HCT116 (cell line): Measurements from ENCODE around the gene ITGA11. TPM values are rescaled to one million over a fixed set of nuclear protein-coding genes. Genes with fewer than 3 reads are reported as not detected.

Source experiments
- ATAC-seq: fragments of 200-7000 bp; cut with Tn5 transposase; 2 replicates; pipeline ENCODE4 v1.9.1; 2020; ENCODE audit warnings: mild to moderate bottlenecking, moderate library complexity
- BruUV-seq: library from RNA; stranded (reverse); fragments of 400-500 nt; replicated peaks from 2 replicates; lab custom pipeline; 2021; lab: Mats Ljungman, UMichigan
- CTCF ChIA-PET: fragments of 300-600 bp; sonication (Branson Sonifier 250); formaldehyde crosslinking; loops from one replicate; lab custom pipeline; 2021; ENCODE audit warnings: antibody characterized with exemption; lab: Charles Lee
- POLR2A ChIA-PET: fragments of 300-600, 350-600 bp; sonication (Branson Sonifier 250); formaldehyde crosslinking; loops from one replicate; lab custom pipeline; 2021; ENCODE audit warnings: antibody characterized with exemption; lab: Charles Lee
- RAD21 ChIA-PET, 2 experiments: fragments of 300-600 bp; sonication (Branson Sonifier 250); formaldehyde crosslinking; loops; one replicate each; lab custom pipeline; 2023; ENCODE audit warnings: low total read pairs in 2 of 2; ENCODE audit not compliant: uncharacterized antibody in 2 of 2, unreplicated experiment in 2 of 2, low non-redundant PET in 1 of 2; lab: Charles Lee
- DNase-seq: peaks from one replicate; pipeline ENCODE4 v3.0.0-alpha.2; 2010; ENCODE audit warnings: low read depth, low spot score
- H2AFZ ChIP-seq: fragments of 200-600 bp; shearing (Covaris generic), sonication (generic); 2 replicates; pipeline ENCODE4 v1.6.1; 2017; ENCODE audit warnings: low read depth, mixed run types, mixed read lengths, antibody characterized with exemption, low read length; ENCODE audit not compliant: poor library complexity, severe bottlenecking
- H3K27ac ChIP-seq: 2 replicates; pipeline ENCODE4 v1.5.1; 2012; ENCODE audit warnings: low read depth, low read length
- H3K27me3 ChIP-seq: fragments of 200-600 bp; sonication (generic); 2 replicates; pipeline ENCODE4 v1.6.1; 2016; ENCODE audit warnings: mixed run types, low read length, mixed read lengths; ENCODE audit not compliant: insufficient read depth
- H3K36me3 ChIP-seq, 2 experiments: fragments of 200-500 bp in 1 of 2; fragments of 200-600 bp in 1 of 2; sonication (Bioruptor generic) in 1 of 2; sonication (generic) in 1 of 2; 2 replicates each; pipeline versions ENCODE4 v1.5.1 to v1.6.1; 2014 to 2016; ENCODE audit warnings: low read length in 2 of 2, inconsistent platforms in 1 of 2, mixed read lengths in 1 of 2, mixed run types in 1 of 2; ENCODE audit not compliant: insufficient read depth in 2 of 2, control insufficient read depth in 1 of 2
- H3K4me1 ChIP-seq, 2 experiments: fragments of 200-600 bp in 1 of 2; sonication (generic) in 1 of 2; 2 replicates each; pipeline versions ENCODE4 v1.5.1 to v1.6.1; 2012 to 2017; ENCODE audit warnings: low read length in 2 of 2, inconsistent platforms in 1 of 2, mild to moderate bottlenecking in 1 of 2, mixed read lengths in 1 of 2, mixed run types in 1 of 2, moderate library complexity in 1 of 2; ENCODE audit not compliant: insufficient read depth in 2 of 2, control insufficient read depth in 1 of 2
- H3K4me2 ChIP-seq: fragments of 200-600 bp; sonication (generic); 2 replicates; pipeline ENCODE4 v1.6.1; 2017; ENCODE audit warnings: mixed run types, low read length, mixed read lengths
- H3K4me3 ChIP-seq, 2 experiments: fragments of 200-600 bp in 1 of 2; sonication (generic) in 1 of 2; replicated peaks in 1 of 2; 2 replicates each; pipeline ENCODE4 v1.5.1; 2011 to 2016; ENCODE audit warnings: low read length in 2 of 2, control low read depth in 1 of 2, low read depth in 1 of 2, mild to moderate bottlenecking in 1 of 2, mixed read lengths in 1 of 2, mixed run types in 1 of 2
- H3K79me2 ChIP-seq: fragments of 200-600 bp; sonication (generic); 2 replicates; pipeline ENCODE4 v1.6.1; 2017; ENCODE audit warnings: mild to moderate bottlenecking, mixed run types, low read length, moderate library complexity, mixed read lengths; ENCODE audit not compliant: insufficient read depth
- H3K9ac ChIP-seq: fragments of 200-600 bp; sonication (generic); 2 replicates; pipeline ENCODE4 v1.6.1; 2016; ENCODE audit warnings: low read length, mixed read lengths
- H3K9me2 ChIP-seq: fragments of 200-600 bp; sonication (generic), shearing (Covaris generic); 2 replicates; pipeline ENCODE4 v1.6.1; 2017; ENCODE audit warnings: mixed run types, mild to moderate bottlenecking, moderate library complexity; ENCODE audit not compliant: insufficient read depth
- H3K9me3 ChIP-seq, 2 experiments: fragments of 200-500 bp in 1 of 2; fragments of 200-600 bp in 1 of 2; sonication (Bioruptor generic) in 1 of 2; sonication (generic) in 1 of 2; 2 replicates each; pipeline ENCODE4 v1.6.1; 2014 to 2017; ENCODE audit warnings: low read length in 2 of 2, mixed read lengths in 2 of 2, inconsistent platforms in 1 of 2, low read depth in 1 of 2, mild to moderate bottlenecking in 1 of 2, mixed run types in 1 of 2, moderate library complexity in 1 of 2; ENCODE audit not compliant: control insufficient read depth in 1 of 2, insufficient read depth in 1 of 2
- H4K20me1 ChIP-seq: fragments of 200-600 bp; sonication (generic), shearing (Covaris generic); 2 replicates; pipeline ENCODE4 v1.6.1; 2017; ENCODE audit warnings: mixed run types, mild to moderate bottlenecking, moderate library complexity; ENCODE audit not compliant: insufficient read depth
- CBX3 ChIP-seq: IDR thresholded peaks from 2 replicates; pipeline ENCODE4 v1.6.1; 2012; ENCODE audit warnings: low read depth
- CEBPB ChIP-seq: IDR thresholded peaks from 2 replicates; pipeline ENCODE4 v1.6.1; 2012; ENCODE audit warnings: low read depth
- EGR1 ChIP-seq: IDR thresholded peaks from 2 replicates; pipeline ENCODE4 v1.6.1; 2012; ENCODE audit warnings: low read depth
- ELF1 ChIP-seq: IDR thresholded peaks from 2 replicates; pipeline ENCODE4 v1.6.1; 2012; ENCODE audit warnings: low read depth, borderline replicate concordance
- EZH2 ChIP-seq: fragments of 200-600 bp; sonication (generic); IDR thresholded peaks from 2 replicates; pipeline ENCODE4 v1.6.1; 2017; ENCODE audit warnings: antibody characterized with exemption, mixed run types
- EZH2phosphoT487 ChIP-seq: fragments of 200-600 bp; IDR thresholded peaks from 2 replicates; pipeline ENCODE4 v1.6.1; 2018; ENCODE audit warnings: antibody characterized with exemption, borderline replicate concordance
- JUND ChIP-seq: IDR thresholded peaks from 2 replicates; pipeline ENCODE4 v1.6.1; 2012
- POLR2AphosphoS5 ChIP-seq: IDR thresholded peaks from 2 replicates; pipeline ENCODE4 v1.6.1; 2011; ENCODE audit warnings: mild to moderate bottlenecking, low read depth, low read length, moderate library complexity
- RAD21 ChIP-seq: IDR thresholded peaks from 2 replicates; pipeline ENCODE4 v1.6.1; 2012; ENCODE audit warnings: low read depth, mild to moderate bottlenecking
- TCF7L2 ChIP-seq: IDR thresholded peaks from 2 replicates; pipeline ENCODE4 v1.7.0; 2011; ENCODE audit warnings: borderline replicate concordance, inconsistent platforms; ENCODE audit not compliant: insufficient read depth, insufficient read length; ENCODE audit errors: extremely low read depth
- intact Hi-C: fragments of 100-400 bp; cut with micrococcal nuclease; formaldehyde crosslinking; loops from 2 replicates; pipeline ENCODE4 v1.10.0; 2022
- total RNA-seq: library from RNA; stranded (reverse); gene quantifications from one replicate; pipeline ENCODE4 v1.2.1, GENCODE V29; 2021; ENCODE audit not compliant: unreplicated experiment
- TF ChIP-seq, protein P1 (sequence below): IDR thresholded peaks from 2 replicates; pipeline ENCODE4 v1.6.1; 2012; ENCODE audit warnings: low read depth

Gene ITGA11
- total RNA-seq, 1 experiment from 2014 or later, result not detected

DNA sequence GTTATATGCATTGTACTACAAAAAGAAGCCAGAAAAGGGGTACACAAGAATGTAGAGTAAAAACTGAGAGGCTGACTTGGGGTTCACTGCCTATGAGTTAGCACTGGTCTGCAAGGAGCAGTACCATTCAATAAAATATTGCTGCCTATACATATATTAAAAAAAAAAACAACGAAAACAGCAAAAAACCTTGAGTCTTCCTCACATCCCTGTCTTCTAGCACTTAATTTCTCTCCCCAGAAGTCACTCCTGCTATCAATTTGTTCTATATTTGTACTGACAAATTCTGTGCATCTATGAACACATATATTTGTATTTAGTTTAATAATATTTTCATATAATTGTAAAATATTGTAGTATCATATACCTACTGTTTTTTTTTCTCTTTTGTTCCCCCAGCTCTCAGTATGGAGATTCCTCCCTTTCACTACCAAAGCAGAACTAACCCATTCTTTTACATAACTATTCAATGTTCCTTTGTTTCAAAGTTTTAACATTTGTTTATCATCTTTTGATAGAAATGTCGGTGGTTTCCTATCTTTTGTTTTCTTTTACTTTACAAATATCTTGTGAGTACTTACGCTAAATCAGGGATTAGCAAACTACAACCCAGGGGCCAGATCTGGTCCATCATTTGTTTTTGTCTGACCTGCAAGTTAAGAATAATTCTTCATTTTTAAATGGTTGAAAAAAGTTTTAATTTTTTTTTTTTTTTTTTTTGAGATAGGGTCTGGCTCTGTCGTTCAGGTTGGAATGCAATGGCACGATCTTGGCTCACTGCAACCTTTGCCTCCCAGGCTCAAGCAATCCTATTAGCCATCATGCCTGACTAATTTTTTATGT is 169.2 kb downstream of the ITGA11 start:
- POLR2A ChIA-PET, result interaction anchor here (0.6 kb wide), 1 partner anchor 1187 kb away, joined by 3 read pairs; no protein-coding TSS in a partner anchor
- intact Hi-C loops, result no loop called here
- no peak overlapping the region for H3K9ac ChIP-seq
- no TSS peak for BruUV-seq
- H4K20me1 ChIP-seq, result no peaks in the 10 kb centered on the region
- RAD21 ChIA-PET, result no interaction called here
- no peak for ATAC-seq
- H3K27me3 ChIP-seq, result no peaks in the 10 kb centered on the region
- no peak overlapping the region for H2AFZ ChIP-seq
- no peak overlapping the region for H3K27ac ChIP-seq
- H3K9me2 ChIP-seq, result no peaks in the 10 kb centered on the region
- no peaks in the 10 kb centered on the region for H3K9me3 ChIP-seq
- CTCF ChIA-PET, result interaction anchor here (0.9 to 3.1 kb wide), 3 partner anchors 10 to 44 kb away, joined by 3 to 8 read pairs (median 4); no protein-coding TSS in a partner anchor
- H3K4me2 ChIP-seq, result no peak overlapping the region
- H3K4me1 ChIP-seq, result no peaks in the 10 kb centered on the region
- TF ChIP-seq EZH2 (no peak), CBX3 (no peak), TCF7L2 (no peak), EGR1 (no peak), RAD21 (no peak), JUND (no peak), POLR2AphosphoS5 (no peak), CEBPB (no peak), ELF1 (no peak), EZH2phosphoT487 (no peak)
- TF ChIP-seq, protein P1, sequence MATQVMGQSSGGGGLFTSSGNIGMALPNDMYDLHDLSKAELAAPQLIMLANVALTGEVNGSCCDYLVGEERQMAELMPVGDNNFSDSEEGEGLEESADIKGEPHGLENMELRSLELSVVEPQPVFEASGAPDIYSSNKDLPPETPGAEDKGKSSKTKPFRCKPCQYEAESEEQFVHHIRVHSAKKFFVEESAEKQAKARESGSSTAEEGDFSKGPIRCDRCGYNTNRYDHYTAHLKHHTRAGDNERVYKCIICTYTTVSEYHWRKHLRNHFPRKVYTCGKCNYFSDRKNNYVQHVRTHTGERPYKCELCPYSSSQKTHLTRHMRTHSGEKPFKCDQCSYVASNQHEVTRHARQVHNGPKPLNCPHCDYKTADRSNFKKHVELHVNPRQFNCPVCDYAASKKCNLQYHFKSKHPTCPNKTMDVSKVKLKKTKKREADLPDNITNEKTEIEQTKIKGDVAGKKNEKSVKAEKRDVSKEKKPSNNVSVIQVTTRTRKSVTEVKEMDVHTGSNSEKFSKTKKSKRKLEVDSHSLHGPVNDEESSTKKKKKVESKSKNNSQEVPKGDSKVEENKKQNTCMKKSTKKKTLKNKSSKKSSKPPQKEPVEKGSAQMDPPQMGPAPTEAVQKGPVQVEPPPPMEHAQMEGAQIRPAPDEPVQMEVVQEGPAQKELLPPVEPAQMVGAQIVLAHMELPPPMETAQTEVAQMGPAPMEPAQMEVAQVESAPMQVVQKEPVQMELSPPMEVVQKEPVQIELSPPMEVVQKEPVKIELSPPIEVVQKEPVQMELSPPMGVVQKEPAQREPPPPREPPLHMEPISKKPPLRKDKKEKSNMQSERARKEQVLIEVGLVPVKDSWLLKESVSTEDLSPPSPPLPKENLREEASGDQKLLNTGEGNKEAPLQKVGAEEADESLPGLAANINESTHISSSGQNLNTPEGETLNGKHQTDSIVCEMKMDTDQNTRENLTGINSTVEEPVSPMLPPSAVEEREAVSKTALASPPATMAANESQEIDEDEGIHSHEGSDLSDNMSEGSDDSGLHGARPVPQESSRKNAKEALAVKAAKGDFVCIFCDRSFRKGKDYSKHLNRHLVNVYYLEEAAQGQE, result no peak
- no peaks in the 10 kb centered on the region for H3K36me3 ChIP-seq
- H3K4me3 ChIP-seq, result no peak overlapping the region
- H3K79me2 ChIP-seq, result no peaks in the 10 kb centered on the region
- no peak for DNase-seq
